CD8-positive, alpha-beta memory T cell (primary cell): ENCODE measurements around the gene TMCC1. TPM values are rescaled to one million over a fixed set of nuclear protein-coding genes. Genes with fewer than 3 reads are reported as not detected.

Experiments used
- CTCF ChIA-PET: fragments of 350-600 bp; sonication (Branson Sonifier 250); formaldehyde crosslinking; loops from one replicate; lab custom pipeline; 2021; ENCODE audit warnings: antibody characterized with exemption; lab: Charles Lee
- POLR2A ChIA-PET: fragments of 350-600 bp; sonication (Branson Sonifier 250); formaldehyde crosslinking; loops from one replicate; lab custom pipeline; 2021; ENCODE audit warnings: antibody characterized with exemption; lab: Charles Lee
- DNase-seq, 5 donors: peaks; one replicate each; pipeline versions ENCODE4 v3.0.0 to v3.0.0-alpha.2; 2020 to 2022; ENCODE audit warnings: mixed read lengths in 1 of 5
- H3K27ac ChIP-seq: one replicate; pipeline ENCODE4 v1.7.0; 2013; ENCODE audit warnings: low read depth, mild to moderate bottlenecking, low read length, moderate library complexity
- H3K27me3 ChIP-seq: 2 replicates; pipeline ENCODE4 v1.7.0; 2013; ENCODE audit warnings: low read length, mild to moderate bottlenecking; ENCODE audit not compliant: insufficient read depth, poor library complexity, severe bottlenecking
- H3K36me3 ChIP-seq: 2 replicates; pipeline ENCODE4 v1.7.0; 2013; ENCODE audit warnings: mild to moderate bottlenecking, low read length, moderate library complexity; ENCODE audit not compliant: insufficient read depth
- H3K4me1 ChIP-seq: 2 replicates; pipeline ENCODE4 v1.7.0; 2013; ENCODE audit warnings: mild to moderate bottlenecking, low read length, moderate library complexity; ENCODE audit not compliant: insufficient read depth
- H3K4me3 ChIP-seq: 2 replicates; pipeline ENCODE4 v1.7.0; 2013; ENCODE audit warnings: mild to moderate bottlenecking, low read length
- H3K9me3 ChIP-seq: 2 replicates; pipeline ENCODE4 v1.7.0; 2013; ENCODE audit warnings: mild to moderate bottlenecking, low read length
- H3K27ac Mint-ChIP-seq, 8 donors: one replicate each; pipeline ENCODE4 v1.8.0; 2020 to 2021; ENCODE audit warnings: mixed read lengths in 8 of 8, mild to moderate bottlenecking in 6 of 8, inconsistent platforms in 3 of 8, moderate library complexity in 3 of 8
- H3K27me3 Mint-ChIP-seq, 2 donors: one replicate each; pipeline ENCODE4 v1.8.0; 2020 to 2021; ENCODE audit warnings: mixed read lengths in 2 of 2, mild to moderate bottlenecking in 1 of 2, moderate library complexity in 1 of 2
- H3K36me3 Mint-ChIP-seq, 3 donors: one replicate each; pipeline ENCODE4 v1.8.0; 2020 to 2021; ENCODE audit warnings: mixed read lengths in 3 of 3, inconsistent platforms in 1 of 3, mild to moderate bottlenecking in 1 of 3
- H3K4me1 Mint-ChIP-seq, 3 donors: one replicate each; pipeline ENCODE4 v1.8.0; 2020 to 2021; ENCODE audit warnings: mixed read lengths in 3 of 3, inconsistent platforms in 1 of 3, mild to moderate bottlenecking in 1 of 3
- H3K4me3 Mint-ChIP-seq, 7 donors: one replicate each; pipeline ENCODE4 v1.8.0; 2020 to 2021; ENCODE audit warnings: mixed read lengths in 7 of 7, mild to moderate bottlenecking in 6 of 7, moderate library complexity in 4 of 7, inconsistent platforms in 2 of 7
- H3K9me3 Mint-ChIP-seq, 5 donors: one replicate each; pipeline ENCODE4 v1.8.0; 2020 to 2022; ENCODE audit warnings: mixed read lengths in 5 of 5, mild to moderate bottlenecking in 3 of 5, moderate library complexity in 2 of 5, inconsistent platforms in 1 of 5
- polyA plus RNA-seq: library from polyadenylated mRNA; unstranded; fragments of 300-500 nt; fragmentation: Illumina TruSeq; gene quantifications from one replicate; pipeline ENCODE4 v1.2.3, GENCODE V29; 2021
- total RNA-seq, 2 experiments: library from RNA; stranded (reverse); gene quantifications; one replicate each; pipeline ENCODE4 v1.2.3, GENCODE V29; 2021

The TMCC1 gene
- total and polyA plus RNA-seq, 3 experiments from 2014 or later = 5.6 to 18.6 (median 16.0) TPM

- no peak overlapping the region for H3K27ac ChIP-seq
- H3K4me1 ChIP-seq = peaks cover 4% of the 10 kb centered on the region
- H3K36me3 ChIP-seq = no peaks in the 10 kb centered on the region
- POLR2A ChIA-PET = interaction anchor here (0.5 to 3.6 kb wide), 3 partner anchors 9 to 1498 kb away, joined by 3 to 54 read pairs (median 4); no protein-coding TSS in a partner anchor
- peak overlapping the region; percentile 54 for H3K4me3 ChIP-seq
- H3K4me3 Mint-ChIP-seq = peak overlapping the region; percentile 86 to 98 (median 92)
- H3K4me1 Mint-ChIP-seq = peaks cover 56 to 72% (median 57%) of the 10 kb centered on the region in 3 donors
- CTCF ChIA-PET = interaction anchor here (5.4 kb wide), 1 partner anchor 112 kb away, joined by 43 read pairs; no protein-coding TSS in a partner anchor
- H3K9me3 Mint-ChIP-seq = no peaks in the 10 kb centered on the region
- peaks cover 3 to 4% of the 10 kb centered on the region in 2 donors for H3K27me3 Mint-ChIP-seq
- DNase-seq = no peak
- peak overlapping the region; percentile 5 to 87 (median 62) for H3K27ac Mint-ChIP-seq
- H3K27me3 ChIP-seq = no peaks in the 10 kb centered on the region
- no peaks in the 10 kb centered on the region for H3K9me3 ChIP-seq
- H3K36me3 Mint-ChIP-seq = peaks cover 0 to 8% (median 0%) of the 10 kb centered on the region in 3 donors
Observed at GRCh38 chr3:129603991-129604749, 289.3 kb downstream of the TMCC1 start.

- H3K27me3 Mint-ChIP-seq = peaks cover 3 to 4% of the 10 kb centered on the region in 2 donors
- Histone ChIP-seq H3K27me3 (no peaks in the 10 kb centered on the region), H3K4me1 (peaks cover 4% of the 10 kb centered on the region), H3K27ac (no peak overlapping the region), H3K4me3 (no peak overlapping the region), H3K9me3 (no peaks in the 10 kb centered on the region), H3K36me3 (no peaks in the 10 kb centered on the region)
- peak overlapping the region; percentile 77 to 98 (median 92) for H3K4me3 Mint-ChIP-seq
- no peaks in the 10 kb centered on the region for H3K9me3 Mint-ChIP-seq
- peaks cover 0 to 8% (median 0%) of the 10 kb centered on the region in 3 donors for H3K36me3 Mint-ChIP-seq
- CTCF ChIA-PET = interaction anchor here (1.7 to 5.4 kb wide), 2 partner anchors 10 to 112 kb away, joined by 5 to 43 read pairs; no protein-coding TSS in a partner anchor
- peaks cover 57 to 72% (median 57%) of the 10 kb centered on the region in 3 donors for H3K4me1 Mint-ChIP-seq
- no peak for DNase-seq
- POLR2A ChIA-PET = interaction anchor here (0.7 to 3.6 kb wide), 2 partner anchors 10 to 26 kb away, joined by 3 to 54 read pairs; no protein-coding TSS in a partner anchor
- H3K27ac Mint-ChIP-seq = peak overlapping the region in 3 of 8 donors; percentile 41 to 78 (median 56)
Observed at GRCh38 chr3:129603561-129603942, 290.0 kb downstream of the TMCC1 start.

- H3K4me1 ChIP-seq = peaks cover 4% of the 10 kb centered on the region
- peak overlapping the region in 2 of 8 donors; percentile 41 to 56 for H3K27ac Mint-ChIP-seq
- H3K27me3 ChIP-seq = no peaks in the 10 kb centered on the region
- peaks cover 54 to 73% (median 58%) of the 10 kb centered on the region in 3 donors for H3K4me1 Mint-ChIP-seq
- no peak overlapping the region for H3K4me3 ChIP-seq
- ChIA-PET POLR2A (interaction anchor here (0.7 to 3.6 kb wide), 5 partner anchors 9 to 287 kb away, joined by 3 to 54 read pairs (median 3); a partner anchor contains a TSS), CTCF (interaction anchor here (1.7 to 5.4 kb wide), 2 partner anchors 9 to 111 kb away, joined by 5 to 43 read pairs; no protein-coding TSS in a partner anchor)
- H3K36me3 Mint-ChIP-seq = peaks cover 0 to 8% (median 0%) of the 10 kb centered on the region in 3 donors
- H3K9me3 Mint-ChIP-seq = no peaks in the 10 kb centered on the region
- H3K36me3 ChIP-seq = no peaks in the 10 kb centered on the region
- peak overlapping the region in 6 of 7 donors; percentile 14 to 98 (median 90) for H3K4me3 Mint-ChIP-seq
- no peak overlapping the region for H3K27ac ChIP-seq
- H3K9me3 ChIP-seq = no peaks in the 10 kb centered on the region
- no peak for DNase-seq
- H3K27me3 Mint-ChIP-seq = peaks cover 3 to 4% of the 10 kb centered on the region in 2 donors
Observed at GRCh38 chr3:129602730-129603560, 290.6 kb downstream of the TMCC1 start.

- Histone ChIP-seq H3K27ac (no peak overlapping the region), H3K36me3 (no peaks in the 10 kb centered on the region), H3K27me3 (no peaks in the 10 kb centered on the region), H3K4me1 (peaks cover 4% of the 10 kb centered on the region), H3K9me3 (no peaks in the 10 kb centered on the region), H3K4me3 (no peak overlapping the region)
- Mint-ChIP-seq H3K4me3 (peak overlapping the region in 2 of 7 donors; percentile 75 to 86), H3K36me3 (peaks cover 0 to 8% (median 0%) of the 10 kb centered on the region in 3 donors), H3K4me1 (peaks cover 54 to 71% (median 57%) of the 10 kb centered on the region in 3 donors), H3K27me3 (peaks cover 3 to 4% of the 10 kb centered on the region in 2 donors), H3K9me3 (no peaks in the 10 kb centered on the region), H3K27ac (peak overlapping the region in 3 of 8 donors; percentile 21 to 90 (median 72))
- ChIA-PET CTCF (interaction anchor here (1.7 to 5.4 kb wide), 2 partner anchors 9 to 110 kb away, joined by 5 to 43 read pairs; no protein-coding TSS in a partner anchor), POLR2A (interaction anchor here (0.7 to 1.0 kb wide), 3 partner anchors 9 to 286 kb away, joined by 3 to 5 read pairs (median 3); a partner anchor contains a TSS)
- no peak for DNase-seq
Observed at GRCh38 chr3:129602309-129602708, 291.2 kb downstream of the TMCC1 start.

- POLR2A ChIA-PET = interaction anchor here (0.5 kb wide), 1 partner anchor 86 kb away, joined by 3 read pairs; no protein-coding TSS in a partner anchor
- peaks cover 48 to 71% (median 57%) of the 10 kb centered on the region in 3 donors for H3K4me1 Mint-ChIP-seq
Observed at GRCh38 chr3:129601713-129602112, 291.8 kb downstream of the TMCC1 start.

GRCh38 chr3:129600348-129600747 is 293.2 kb downstream of the TMCC1 start:
- H3K4me1 ChIP-seq = no peaks in the 10 kb centered on the region
- peaks cover 0 to 1% of the 10 kb centered on the region in 2 donors for H3K27me3 Mint-ChIP-seq
- H3K27ac Mint-ChIP-seq = peak overlapping the region in 4 of 8 donors; percentile 24 to 75 (median 38)
- H3K4me1 Mint-ChIP-seq = peaks cover 45 to 76% (median 58%) of the 10 kb centered on the region in 3 donors
- H3K9me3 Mint-ChIP-seq = no peaks in the 10 kb centered on the region
- H3K9me3 ChIP-seq = no peaks in the 10 kb centered on the region
- H3K4me3 ChIP-seq = no peak overlapping the region
- H3K27me3 ChIP-seq = no peaks in the 10 kb centered on the region
- POLR2A ChIA-PET = no interaction called here
- H3K4me3 Mint-ChIP-seq = peak overlapping the region in 2 of 7 donors; percentile 13 to 63
- peaks cover 0 to 2% (median 0%) of the 10 kb centered on the region in 3 donors for H3K36me3 Mint-ChIP-seq
- no peak overlapping the region for H3K27ac ChIP-seq
- DNase-seq = no peak
- H3K36me3 ChIP-seq = no peaks in the 10 kb centered on the region
- CTCF ChIA-PET = interaction anchor here (1.6 kb wide), 1 partner anchor 23 kb away, joined by 3 read pairs; no protein-coding TSS in a partner anchor

More at GRCh38 chr3:129601713-129602112, 291.8 kb downstream of the TMCC1 start:
- Histone ChIP-seq H3K4me1 (no peaks in the 10 kb centered on the region), H3K27ac (no peak overlapping the region), H3K27me3 (no peaks in the 10 kb centered on the region), H3K9me3 (no peaks in the 10 kb centered on the region), H3K4me3 (no peak overlapping the region), H3K36me3 (no peaks in the 10 kb centered on the region)
- Mint-ChIP-seq H3K36me3 (peaks cover 0 to 6% (median 0%) of the 10 kb centered on the region in 3 donors), H3K9me3 (no peaks in the 10 kb centered on the region), H3K27ac (peak overlapping the region in 4 of 8 donors; percentile 21 to 76 (median 32)), H3K27me3 (peaks cover 3 to 4% of the 10 kb centered on the region in 2 donors), H3K4me3 (peak overlapping the region in 3 of 7 donors; percentile 31 to 52 (median 41))
- no peak for DNase-seq
- CTCF ChIA-PET = interaction anchor here (1.6 to 5.4 kb wide), 2 partner anchors 25 to 110 kb away, joined by 3 to 43 read pairs; no protein-coding TSS in a partner anchor

GRCh38 chr3:129599607-129600006 is 293.9 kb downstream of the TMCC1 start:
- H3K36me3 Mint-ChIP-seq = peaks cover 0 to 2% (median 0%) of the 10 kb centered on the region in 3 donors
- Histone ChIP-seq H3K4me1 (peaks cover 5% of the 10 kb centered on the region), H3K36me3 (no peaks in the 10 kb centered on the region), H3K9me3 (no peaks in the 10 kb centered on the region), H3K27me3 (no peaks in the 10 kb centered on the region), H3K27ac (no peak overlapping the region), H3K4me3 (no peak overlapping the region)
- H3K27ac Mint-ChIP-seq = peak overlapping the region in 4 of 8 donors; percentile 28 to 80 (median 72)
- peaks cover 53 to 80% (median 63%) of the 10 kb centered on the region in 3 donors for H3K4me1 Mint-ChIP-seq
- ChIA-PET CTCF (no interaction called here), POLR2A (no interaction called here)
- no peaks in the 10 kb centered on the region for H3K9me3 Mint-ChIP-seq
- peak overlapping the region in 5 of 7 donors; percentile 19 to 65 (median 28) for H3K4me3 Mint-ChIP-seq
- DNase-seq = no peak
- H3K27me3 Mint-ChIP-seq = peaks cover 0 to 3% of the 10 kb centered on the region in 2 donors
